Measurements from ENCODE around the gene LDHA. TPM values are rescaled to one million over a fixed set of nuclear protein-coding genes. Genes with fewer than 3 reads are reported as not detected.
"Not testable (repeated sequence)": the region's sequence is repeated elsewhere in the genome, so short reads cannot be mapped to it uniquely, and the experiment has no call there.

The LDHA gene
- total and polyA plus RNA-seq, 2 of the 8 experiments (the other 6 are each of a cell fraction or from before 2014, with no cell fraction given) = 443 to 486 TPM

DNA sequence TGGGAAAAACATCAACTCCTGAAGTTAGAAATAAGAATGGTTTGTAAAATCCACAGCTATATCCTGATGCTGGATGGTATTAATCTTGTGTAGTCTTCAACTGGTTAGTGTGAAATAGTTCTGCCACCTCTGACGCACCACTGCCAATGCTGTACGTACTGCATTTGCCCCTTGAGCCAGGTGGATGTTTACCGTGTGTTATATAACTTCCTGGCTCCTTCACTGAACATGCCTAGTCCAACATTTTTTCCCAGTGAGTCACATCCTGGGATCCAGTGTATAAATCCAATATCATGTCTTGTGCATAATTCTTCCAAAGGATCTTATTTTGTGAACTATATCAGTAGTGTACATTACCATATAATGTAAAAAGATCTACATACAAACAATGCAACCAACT, 13.0 kb downstream of the LDHA start:
- WGBS, 2 experiments (ENCODE audit: extremely low coverage in 1 of 2, insufficient coverage in 1 of 2, insufficient read length in 1 of 2, insufficient replicate concordance in 2 of 2, low coverage in 1 of 2, low lambda C conversion rate in 2 of 2, missing lambda C conversion rate in 1 of 2) = 90% methylated on average over 3 of the region's 3 CpGs; no CpG with 5 or more reads in 1 of the 2 experiments
- ChIA-PET POLR2A (ENCODE audit: partially characterized antibody) (interaction anchor here (0.6 to 1.9 kb wide), 2 partner anchors 12 to 104 kb away, joined by 3 to 4 read pairs; partner anchors contain the start of gene LDHA), CTCF (ENCODE audit: partially characterized antibody) (interaction anchor here (2.2 kb wide), 1 partner anchor 9 kb away, joined by 9 read pairs; no protein-coding TSS in a partner anchor)
- not testable (repeated sequence) for H2BK15ac ChIP-seq (ENCODE audit: low read length); H3K4me1 ChIP-seq (replicated peaks in 1 of 4; ENCODE audit: control insufficient read depth in 3 of 4, insufficient read depth in 4 of 4, low read length in 3 of 4); H2BK120ac ChIP-seq (replicated peaks; ENCODE audit: low read depth, low read length); H4K20me1 ChIP-seq (replicated peaks in 1 of 2; ENCODE audit: control insufficient read depth in 1 of 2, insufficient read depth in 2 of 2, low read length in 2 of 2); H3K23me2 ChIP-seq (ENCODE audit: low read depth, low read length); H3K4me3 ChIP-seq (ENCODE audit: extremely low read depth in 1 of 4, insufficient read depth in 2 of 4, low read depth in 3 of 4, low read length in 4 of 4); H3K27ac ChIP-seq (ENCODE audit: low read depth, low read length); H2BK20ac ChIP-seq (ENCODE audit: low read length); H3K9me3 ChIP-seq (ENCODE audit: insufficient read depth in 2 of 2, low read depth in 1 of 2, low read length in 1 of 2); FAIRE-seq; H3K23ac ChIP-seq (ENCODE audit: insufficient read length); H4K8ac ChIP-seq (ENCODE audit: extremely low read depth, insufficient read depth, low read length); H3K9ac ChIP-seq (replicated peaks in 1 of 4; ENCODE audit: extremely low read depth in 1 of 4, low read depth in 3 of 4, low read length in 3 of 4); H3K4ac ChIP-seq (replicated peaks; ENCODE audit: insufficient read length, low read depth, low read length); H4K5ac ChIP-seq (ENCODE audit: insufficient read length, low read depth, low read length); H2BK5ac ChIP-seq (ENCODE audit: low read depth, low read length); H2AK5ac ChIP-seq (ENCODE audit: low read depth, low read length); H2AFZ ChIP-seq (ENCODE audit: low read length); H3K4me2 ChIP-seq (ENCODE audit: insufficient read depth in 1 of 2, low read depth in 2 of 2, low read length in 2 of 2); H2BK12ac ChIP-seq (ENCODE audit: low read depth, low read length); H3K14ac ChIP-seq (ENCODE audit: insufficient read length); H3K18ac ChIP-seq (ENCODE audit: extremely low read depth, low read length); H3K79me2 ChIP-seq (ENCODE audit: control insufficient read depth in 1 of 2, insufficient read depth in 2 of 2, low read length in 2 of 2); DNase-seq (ENCODE audit: low read depth in 1 of 2, low spot score in 2 of 2); H3K27me3 ChIP-seq (replicated peaks in 1 of 4; ENCODE audit: control insufficient read depth in 3 of 4, extremely low read depth in 1 of 4, insufficient read depth in 3 of 4, low read length in 3 of 4); H3K56ac ChIP-seq (replicated peaks; ENCODE audit: insufficient read length, low read depth, low read length); H3K79me1 ChIP-seq (ENCODE audit: low read depth, low read length); H4K91ac ChIP-seq (replicated peaks; ENCODE audit: insufficient read length, low read length)
- peaks cover 7 to 58% (median 37%) of the 10 kb centered on the region in 4 experiments for H3K36me3 ChIP-seq (ENCODE audit: control insufficient read depth in 2 of 4, insufficient read depth in 4 of 4, low read length in 3 of 4)
